ENCODE measurements around the gene MYH10.

The MYH10 gene

GRCh38 chr17:8494506-8495111 lies 135.9 kb downstream of the MYH10 start:
- DNase-seq (ENCODE audit: low read depth) = no peak

DNA sequence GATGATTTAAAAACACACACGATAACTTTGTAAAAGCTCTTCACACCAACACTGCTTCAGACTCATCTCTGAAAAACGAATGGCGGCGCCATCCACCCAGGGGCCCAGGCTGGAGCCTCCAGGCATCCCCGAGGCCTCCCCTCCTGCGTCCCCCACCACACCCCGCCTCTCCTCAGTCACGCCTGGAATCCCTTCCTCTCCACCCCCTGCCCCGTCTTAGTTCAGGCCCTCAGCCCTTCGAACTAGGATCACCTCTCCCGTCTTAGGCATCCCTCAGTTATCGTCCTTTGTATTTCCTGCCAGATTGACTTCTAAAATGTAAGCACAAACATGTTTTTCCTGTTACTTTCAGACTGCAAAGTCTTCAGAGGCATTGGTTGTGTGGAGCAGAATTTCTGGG lies 136.5 kb downstream of the MYH10 start:
- DNase-seq (ENCODE audit: low read depth) = no peak

DNA sequence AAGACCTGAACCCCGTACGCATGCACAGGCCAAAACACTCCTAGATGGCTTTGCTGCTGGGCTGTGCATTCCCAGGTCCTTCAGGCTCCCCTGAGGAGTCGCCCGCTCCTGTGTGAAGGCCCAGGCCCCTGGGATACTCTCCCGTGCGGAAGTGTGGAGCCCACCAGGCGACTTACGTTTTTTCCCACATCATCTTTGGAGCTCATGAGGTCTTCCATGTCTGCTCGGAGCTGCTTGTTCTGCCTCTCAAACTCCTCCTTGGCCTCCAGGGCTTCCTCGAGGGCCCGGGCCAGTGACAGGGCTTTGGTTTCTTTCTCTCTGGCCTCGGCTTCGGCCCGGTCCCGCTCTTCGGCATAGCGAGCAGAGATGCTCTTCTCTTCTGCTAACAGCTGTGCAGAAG lies 138.4 kb downstream of the MYH10 start:
- no peak for DNase-seq (ENCODE audit: low read depth)

DNA sequence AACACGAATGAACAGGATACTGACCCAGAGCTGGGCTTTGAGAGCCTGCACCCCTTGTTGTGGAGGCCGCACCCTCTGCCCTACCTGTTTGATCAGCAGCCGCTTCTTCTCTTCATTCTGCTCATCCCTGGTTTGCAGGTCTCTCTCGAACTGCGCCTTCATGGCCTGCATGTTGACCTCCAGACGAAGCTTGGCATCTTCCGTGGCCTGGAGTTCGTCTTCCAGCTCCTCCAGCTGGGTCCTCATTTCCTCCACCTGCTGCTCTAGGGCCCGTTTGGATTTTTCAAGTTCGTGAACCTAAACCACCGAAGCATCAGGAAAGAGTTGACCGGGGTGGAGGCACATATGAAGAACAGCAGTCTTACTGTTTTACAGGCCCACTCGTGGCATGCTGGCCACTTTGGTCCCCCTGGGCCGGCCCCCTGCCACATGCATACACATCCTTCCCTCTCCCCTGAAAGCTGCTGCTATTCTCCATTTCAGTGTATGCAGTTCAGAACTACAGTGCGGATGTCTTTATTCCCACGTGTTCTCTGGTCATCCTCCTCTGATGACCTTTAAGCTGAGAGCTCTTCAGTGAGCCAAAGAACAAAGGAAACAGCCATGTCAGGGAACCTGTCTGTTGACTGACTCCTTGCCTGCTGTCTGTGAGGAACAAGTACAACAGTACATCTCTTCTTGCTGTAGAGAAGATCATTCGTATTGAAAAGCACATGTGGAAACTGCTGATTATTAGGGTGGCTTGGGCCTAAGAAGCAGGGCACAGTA lies 140.1 kb downstream of the MYH10 start:
- DNase-seq (ENCODE audit: low read depth) = no peak

- DNase-seq (ENCODE audit: low read depth) = no peak
These were observed 140.7 kb downstream of the MYH10 start for GRCh38 chr17:8489841-8490240.

DNA sequence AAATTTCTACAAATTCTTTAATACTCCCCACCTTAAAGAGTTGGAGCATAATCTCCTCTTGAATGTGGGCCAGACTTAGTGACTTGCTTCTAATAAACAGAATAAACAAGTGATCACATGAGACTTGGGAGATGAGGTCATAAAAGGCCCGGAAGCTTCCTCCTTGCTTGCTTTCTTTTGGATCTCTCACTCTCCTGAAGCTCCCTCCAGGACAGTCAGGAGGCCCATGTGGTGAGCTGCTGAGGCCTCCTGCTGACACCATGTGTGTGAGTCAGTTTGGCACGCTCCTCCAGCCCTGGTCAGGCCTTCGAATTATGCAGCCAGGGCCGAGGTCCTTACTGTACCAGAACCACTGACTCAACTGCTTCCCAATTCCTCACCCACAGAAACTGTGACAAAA lies 141.6 kb downstream of the MYH10 start:
- DNase-seq (ENCODE audit: low read depth) = peak; percentile 96

DNA sequence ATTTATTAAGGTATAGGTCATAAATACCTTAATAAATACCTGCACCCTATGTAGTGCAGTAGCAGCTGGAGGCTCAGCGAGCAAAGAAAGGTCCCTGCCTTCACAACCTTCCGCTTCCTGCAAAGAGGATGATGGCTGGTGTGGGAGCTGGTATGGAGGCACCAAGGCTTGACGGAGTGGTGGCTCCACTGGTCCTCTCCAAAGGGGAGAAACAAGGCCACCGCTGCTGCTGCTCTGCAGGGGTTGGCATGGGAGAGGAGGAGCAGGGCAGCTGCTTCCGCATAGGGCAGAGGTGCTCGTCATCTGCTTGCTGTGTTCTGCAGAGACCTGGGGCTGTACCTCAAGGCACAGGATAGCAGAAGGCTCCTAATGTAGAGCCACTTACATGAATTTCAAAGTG lies 142.0 kb downstream of the MYH10 start:
- no peak for DNase-seq (ENCODE audit: low read depth)

DNA sequence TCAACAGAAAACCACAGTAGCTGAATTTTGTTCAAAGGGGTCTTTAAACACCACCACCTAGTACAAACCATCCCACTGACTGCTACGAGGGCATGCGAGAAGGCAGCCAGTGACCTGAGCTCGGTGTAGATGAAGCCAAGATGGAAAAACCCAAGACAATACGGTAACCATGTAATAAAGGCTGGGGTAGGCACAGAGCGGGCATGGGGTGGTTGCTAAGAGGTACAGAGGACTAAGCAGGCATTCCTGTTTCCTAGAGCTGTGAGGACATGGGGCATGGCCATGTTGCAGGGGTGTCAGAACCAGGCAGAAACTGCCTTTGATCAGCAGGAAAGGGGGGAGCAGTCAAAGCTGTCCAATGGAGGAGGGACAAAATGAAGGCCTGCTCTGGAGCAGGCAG lies 142.8 kb downstream of the MYH10 start:
- DNase-seq (ENCODE audit: low read depth) = no peak

DNA sequence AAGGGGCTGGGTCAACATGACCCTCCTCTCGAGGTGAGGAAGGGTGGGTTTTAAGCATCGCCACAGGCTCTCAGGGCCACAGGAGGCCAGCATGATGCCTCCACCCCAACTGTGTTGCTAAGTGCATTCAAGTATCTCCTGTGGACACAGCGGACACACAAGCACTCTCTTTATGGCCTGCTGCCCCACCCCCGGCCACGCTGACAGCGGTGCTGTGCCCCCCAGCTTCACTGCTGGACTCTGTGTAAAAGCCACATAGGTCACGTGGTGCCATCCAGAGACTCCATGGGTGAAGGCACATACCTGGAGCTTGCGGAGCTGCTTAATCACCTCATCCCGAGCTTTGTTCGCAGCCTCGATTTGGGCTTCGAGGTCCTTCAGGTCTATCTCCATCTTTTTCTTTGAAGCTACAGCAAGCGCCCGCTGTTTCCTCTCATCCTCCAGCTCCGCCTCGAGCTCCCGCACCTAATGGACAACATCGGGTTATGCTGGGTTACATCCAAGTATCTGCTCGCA lies 143.3 kb downstream of the MYH10 start:
- DNase-seq (ENCODE audit: low read depth) = no peak

- DNase-seq (ENCODE audit: low read depth) = no peak
These were observed 145.0 kb downstream of the MYH10 start for GRCh38 chr17:8485491-8485890.

- DNase-seq (ENCODE audit: low read depth) = no peak
These were observed 146.1 kb downstream of the MYH10 start for GRCh38 chr17:8484465-8484864.

DNA sequence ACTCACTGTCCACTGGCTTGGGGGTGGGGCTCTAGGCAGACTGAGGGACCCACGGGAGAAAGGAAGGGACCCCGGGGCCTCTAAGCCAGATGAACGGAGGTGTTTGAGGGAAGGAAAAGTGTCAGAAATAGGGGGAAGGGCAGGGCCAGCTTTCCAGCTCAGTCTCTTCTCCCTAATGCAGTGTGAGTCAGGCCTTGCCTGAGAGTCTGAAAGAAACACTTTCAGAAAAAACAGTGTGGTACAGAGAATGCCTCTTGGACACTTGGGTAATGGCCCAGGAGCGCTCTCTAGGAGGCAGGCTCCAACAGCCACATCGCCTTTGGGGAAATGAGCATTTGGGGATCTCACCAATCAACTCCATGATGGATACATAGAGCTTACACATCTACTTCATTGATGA lies 148.0 kb downstream of the MYH10 start:
- no peak for DNase-seq (ENCODE audit: low read depth)

- no peak for DNase-seq (ENCODE audit: low read depth)
These were observed 148.8 kb downstream of the MYH10 start for GRCh38 chr17:8481703-8482102.

GRCh38 chr17:8481089-8481488 lies 149.4 kb downstream of the MYH10 start:
- peak; percentile 13 for DNase-seq (ENCODE audit: low read depth)

DNA sequence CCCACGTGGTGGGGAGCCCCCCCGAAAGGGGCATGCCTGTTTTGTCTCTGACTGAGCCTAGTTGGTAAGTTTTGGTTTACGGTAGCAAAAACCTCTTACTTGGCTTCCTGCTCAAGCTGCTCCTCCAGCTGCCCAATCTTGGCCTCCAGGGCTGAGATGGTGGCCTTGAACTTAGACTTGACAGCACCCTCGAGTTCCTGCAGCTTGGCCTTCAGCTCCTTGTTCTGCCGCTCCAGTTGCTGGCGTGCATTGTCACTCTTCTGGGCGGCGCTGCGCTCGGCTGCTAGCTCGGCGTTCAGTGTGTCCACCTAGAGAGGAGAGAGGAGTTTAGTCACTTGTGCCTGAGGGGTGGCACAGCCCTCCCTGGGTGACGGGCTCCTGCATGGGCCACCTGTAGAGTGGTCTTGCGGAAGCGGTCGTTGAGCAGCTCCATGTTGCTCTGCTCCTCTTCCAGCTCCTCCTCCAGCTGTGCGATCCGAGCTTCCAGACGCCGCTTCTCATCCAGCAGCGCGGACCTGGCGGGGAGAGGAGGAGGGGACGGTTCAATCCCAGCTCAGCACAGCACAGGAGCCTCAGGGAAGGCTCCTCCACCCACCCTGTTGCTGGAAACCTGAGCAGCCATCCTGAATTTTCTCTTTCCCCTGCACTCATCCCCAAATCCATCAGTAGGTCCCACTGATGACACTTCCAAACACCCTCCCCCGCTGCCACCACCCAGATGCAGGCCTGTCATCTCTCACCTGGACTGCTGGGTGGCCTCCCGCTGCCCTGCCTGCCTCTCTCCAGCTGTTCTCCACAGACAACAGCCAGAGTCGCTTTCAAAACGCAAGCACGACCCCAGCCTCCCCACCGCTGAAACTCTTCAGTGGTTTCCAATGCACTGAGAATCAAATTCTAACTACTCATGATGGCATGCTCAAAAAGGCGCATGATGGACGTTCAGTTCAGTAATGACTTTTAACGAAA lies 150.2 kb downstream of the MYH10 start:
- no peak for DNase-seq (ENCODE audit: low read depth)

- peak; percentile 16 for DNase-seq (ENCODE audit: low read depth)
These were observed 151.0 kb downstream of the MYH10 start for GRCh38 chr17:8479431-8479947.

DNA sequence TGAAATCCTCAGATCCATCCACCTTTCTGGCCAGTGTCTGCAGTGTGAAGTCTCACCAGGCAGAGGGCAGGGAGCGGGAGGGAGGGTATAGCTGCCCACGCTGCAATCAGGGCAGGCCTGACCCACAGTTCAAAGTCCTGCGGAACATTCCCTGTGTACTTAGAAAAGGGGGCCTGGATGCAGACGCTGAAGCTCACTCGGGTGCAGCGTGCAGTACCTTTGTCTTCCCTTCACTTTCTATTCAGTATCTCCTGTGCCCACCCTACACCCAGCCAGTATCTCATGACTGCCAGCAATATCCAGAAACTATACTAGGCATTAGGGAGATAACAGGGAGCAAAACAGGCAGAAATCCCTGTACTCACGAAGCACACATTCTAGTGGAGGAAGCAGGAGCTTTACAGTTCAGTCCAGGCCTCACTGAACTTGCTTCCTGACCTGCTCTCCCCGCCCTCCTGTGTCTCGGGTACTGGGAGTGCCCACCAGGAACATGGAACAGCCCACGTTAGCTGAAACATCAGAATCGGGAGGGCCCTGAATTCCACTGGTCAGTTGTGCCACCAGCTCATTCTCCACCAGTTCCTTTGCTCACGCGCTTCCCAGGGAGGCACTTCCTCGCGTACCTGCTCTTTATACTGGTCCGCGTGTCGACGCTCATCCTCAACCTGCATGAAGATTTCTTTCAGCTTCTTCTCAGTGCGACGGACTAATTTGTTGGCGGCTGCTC lies 152.6 kb downstream of the MYH10 start:
- no peak for DNase-seq (ENCODE audit: low read depth)

DNA sequence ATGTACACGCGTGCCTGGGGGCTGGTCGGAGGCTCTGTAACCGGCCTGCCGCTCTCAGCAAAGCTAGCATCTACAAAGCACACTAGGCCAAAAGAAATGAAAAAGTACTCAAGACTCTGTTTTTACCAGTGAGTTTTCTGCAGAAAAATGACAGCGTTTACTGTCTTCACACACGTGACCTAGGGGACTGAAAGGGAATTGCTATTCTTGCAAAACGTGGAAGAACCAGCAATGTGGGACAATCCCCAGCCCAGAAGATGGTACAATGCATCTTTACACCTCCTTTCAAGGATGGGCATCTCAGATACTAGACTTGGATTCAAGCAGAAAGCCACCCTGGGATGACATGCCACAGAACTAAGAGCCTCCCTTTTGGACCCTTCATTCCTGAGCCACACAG lies 153.4 kb downstream of the MYH10 start:
- no peak for DNase-seq (ENCODE audit: low read depth)

GRCh38 chr17:8476741-8477140 lies 153.8 kb downstream of the MYH10 start:
- no peak for DNase-seq (ENCODE audit: low read depth)

- no peak for DNase-seq (ENCODE audit: low read depth)
These were observed 154.7 kb downstream of the MYH10 start for GRCh38 chr17:8475781-8476180.

DNA sequence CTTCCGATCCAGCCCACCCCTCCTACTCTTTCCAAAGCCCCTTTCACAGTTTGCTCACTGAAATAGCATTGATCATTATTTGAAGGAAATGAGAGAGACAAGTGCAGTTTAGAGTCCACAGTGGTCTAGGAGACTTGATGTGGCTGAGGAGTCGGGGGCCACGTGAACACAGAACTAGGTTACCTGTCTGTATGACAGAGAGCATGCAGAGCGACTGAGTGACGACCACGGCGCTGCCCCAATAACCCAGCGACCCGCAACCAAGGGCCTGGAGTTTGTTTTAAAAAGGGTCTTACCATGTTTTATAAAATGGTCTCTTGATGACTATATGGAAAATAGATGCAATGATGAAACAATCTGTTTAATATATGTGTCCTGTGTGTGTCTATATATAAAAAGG lies 155.3 kb downstream of the MYH10 start:
- DNase-seq (ENCODE audit: low read depth) = no peak

DNA sequence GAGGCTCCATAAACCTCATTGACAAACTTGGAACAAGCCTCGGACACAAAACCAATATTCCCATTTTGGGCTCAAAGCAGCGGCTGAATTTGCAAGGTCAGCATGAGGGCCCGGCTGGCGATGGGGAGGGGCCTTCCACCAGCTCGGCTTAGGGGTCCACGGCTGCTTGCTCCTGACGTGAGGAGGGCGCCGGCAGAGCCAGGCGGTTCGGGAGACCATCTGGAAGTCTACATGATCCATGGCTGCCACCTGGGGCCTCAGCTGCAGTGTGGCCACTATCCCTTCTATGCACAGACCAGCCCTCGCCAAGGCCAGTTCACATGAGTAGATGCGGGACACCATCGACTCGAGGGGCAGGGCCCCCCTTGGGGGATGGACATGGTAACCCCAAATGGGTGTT lies 155.7 kb downstream of the MYH10 start:
- no peak for DNase-seq (ENCODE audit: low read depth)

Measured in ELR (cell line).